ENCODE results near the gene KCND2. TPM values are rescaled to one million over a fixed set of nuclear protein-coding genes. Genes with fewer than 3 reads are reported as not detected.

Gene KCND2
- total and polyA plus RNA-seq, 2 of the 4 experiments (the other 2 are of a cell fraction), result under 0.01 TPM; not detected in 1

- no peak overlapping the region for H2AK5ac ChIP-seq (ENCODE audit: low read depth, low read length)
- dilution Hi-C loops (cut with HindIII; ENCODE audit: low sequenced_read_pairs, unreplicated experiment), result no loop called here
- no peak for TF ChIP-seq MXI1 (IDR thresholded peaks at IDR 0.05; ENCODE audit: borderline replicate concordance, low read depth, low read length)
- no peak for TF ChIP-seq USF2 (IDR thresholded peaks at IDR 0.05; ENCODE audit: low read depth, low read length)
- no peak for TF ChIP-seq MAZ (IDR thresholded peaks at IDR 0.05; ENCODE audit: borderline replicate concordance, low read depth, low read length)
- no peak for TF ChIP-seq MAFK (IDR thresholded peaks at IDR 0.05; ENCODE audit: low read depth, low read length)
- no peak for TF ChIP-seq CEBPB (IDR thresholded peaks at IDR 0.05; ENCODE audit: low read depth, low read length)
- TF ChIP-seq, protein P1, sequence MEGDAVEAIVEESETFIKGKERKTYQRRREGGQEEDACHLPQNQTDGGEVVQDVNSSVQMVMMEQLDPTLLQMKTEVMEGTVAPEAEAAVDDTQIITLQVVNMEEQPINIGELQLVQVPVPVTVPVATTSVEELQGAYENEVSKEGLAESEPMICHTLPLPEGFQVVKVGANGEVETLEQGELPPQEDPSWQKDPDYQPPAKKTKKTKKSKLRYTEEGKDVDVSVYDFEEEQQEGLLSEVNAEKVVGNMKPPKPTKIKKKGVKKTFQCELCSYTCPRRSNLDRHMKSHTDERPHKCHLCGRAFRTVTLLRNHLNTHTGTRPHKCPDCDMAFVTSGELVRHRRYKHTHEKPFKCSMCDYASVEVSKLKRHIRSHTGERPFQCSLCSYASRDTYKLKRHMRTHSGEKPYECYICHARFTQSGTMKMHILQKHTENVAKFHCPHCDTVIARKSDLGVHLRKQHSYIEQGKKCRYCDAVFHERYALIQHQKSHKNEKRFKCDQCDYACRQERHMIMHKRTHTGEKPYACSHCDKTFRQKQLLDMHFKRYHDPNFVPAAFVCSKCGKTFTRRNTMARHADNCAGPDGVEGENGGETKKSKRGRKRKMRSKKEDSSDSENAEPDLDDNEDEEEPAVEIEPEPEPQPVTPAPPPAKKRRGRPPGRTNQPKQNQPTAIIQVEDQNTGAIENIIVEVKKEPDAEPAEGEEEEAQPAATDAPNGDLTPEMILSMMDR (conservative IDR thresholded peaks at IDR 0.05; ENCODE audit: low read depth, low read length), result no peak
- no peak for TF ChIP-seq POLR2A (IDR thresholded peaks at IDR 0.05; ENCODE audit: low read depth, low read length)
- no peak for TF ChIP-seq RCOR1 (IDR thresholded peaks at IDR 0.05; ENCODE audit: insufficient replicate concordance, low read length)
- no peak for TF ChIP-seq RAD21 (IDR thresholded peaks at IDR 0.05; ENCODE audit: low read length)
- no peak for TF ChIP-seq NFE2L2 (IDR thresholded peaks at IDR 0.05; ENCODE audit: low read depth, low read length)
- no peak for TF ChIP-seq BHLHE40 (IDR thresholded peaks at IDR 0.05; ENCODE audit: low read depth, low read length)
- TF ChIP-seq SMC3 (IDR thresholded peaks at IDR 0.05; ENCODE audit: low read depth, low read length), result no peak
- no peak for TF ChIP-seq RFX5 (IDR thresholded peaks at IDR 0.05; ENCODE audit: low read depth, low read length)
- TF ChIP-seq CHD1 (IDR thresholded peaks at IDR 0.05; ENCODE audit: low read depth, low read length), result no peak
- TF ChIP-seq, protein P2, sequence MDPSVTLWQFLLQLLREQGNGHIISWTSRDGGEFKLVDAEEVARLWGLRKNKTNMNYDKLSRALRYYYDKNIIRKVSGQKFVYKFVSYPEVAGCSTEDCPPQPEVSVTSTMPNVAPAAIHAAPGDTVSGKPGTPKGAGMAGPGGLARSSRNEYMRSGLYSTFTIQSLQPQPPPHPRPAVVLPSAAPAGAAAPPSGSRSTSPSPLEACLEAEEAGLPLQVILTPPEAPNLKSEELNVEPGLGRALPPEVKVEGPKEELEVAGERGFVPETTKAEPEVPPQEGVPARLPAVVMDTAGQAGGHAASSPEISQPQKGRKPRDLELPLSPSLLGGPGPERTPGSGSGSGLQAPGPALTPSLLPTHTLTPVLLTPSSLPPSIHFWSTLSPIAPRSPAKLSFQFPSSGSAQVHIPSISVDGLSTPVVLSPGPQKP (IDR thresholded peaks at IDR 0.05; ENCODE audit: borderline replicate concordance, low read depth, low read length), result no peak
- no peak for TF ChIP-seq FOS (IDR thresholded peaks at IDR 0.05; ENCODE audit: low read depth, low read length)
- no peak overlapping the region for H3K23ac ChIP-seq (ENCODE audit: low read depth, low read length)
- H4K20me1 ChIP-seq (ENCODE audit: insufficient read depth, low read length), result no peaks in the 10 kb centered on the region
- no peak overlapping the region for H2BK120ac ChIP-seq (ENCODE audit: low read depth, low read length)
- no peaks in the 10 kb centered on the region for H3K9me3 ChIP-seq (ENCODE audit: control insufficient read depth, insufficient read depth, low read length)
- no peak overlapping the region for H4K5ac ChIP-seq (ENCODE audit: low read depth, low read length)
- ATAC-seq (ENCODE audit: low read depth), result no peak
- no peaks in the 10 kb centered on the region for H3K79me1 ChIP-seq (ENCODE audit: low read depth in 1 of 2, low read length in 2 of 2)
- no peak overlapping the region for H4K8ac ChIP-seq (ENCODE audit: low read depth in 2 of 2, low read length in 2 of 2)
- no peaks in the 10 kb centered on the region; the same call in 1 of the 2 replicates for H3K9me1 ChIP-seq (ENCODE audit: insufficient read depth, low read length)
- H3K9ac ChIP-seq (ENCODE audit: low read depth, low read length), result no peak overlapping the region
- H2BK15ac ChIP-seq (ENCODE audit: low read depth, low read length), result no peak overlapping the region
- no CpG with 5 or more reads among the region's 3 CpGs for WGBS, 2 experiments (ENCODE audit: extremely low coverage in 2 of 2, insufficient read length in 1 of 2)
- ChIA-PET POLR2A (ENCODE audit: unreplicated experiment) (no interaction called here), CTCF (no interaction called here)
- no peak overlapping the region for H2AK9ac ChIP-seq (replicated peaks; ENCODE audit: low read depth, low read length, poor library complexity)
- in situ Hi-C loops (cut with MboI; ENCODE audit: low sequenced_read_pairs), result no loop called here
- no peak for DNase-seq
- no peak overlapping the region for H3K56ac ChIP-seq (ENCODE audit: extremely low read depth, insufficient read depth, low read length)
- no peak overlapping the region for H3K4me2 ChIP-seq (ENCODE audit: low read depth, low read length)
- H3K27me3 ChIP-seq (ENCODE audit: control insufficient read depth, insufficient read depth, low read length), result no peaks in the 10 kb centered on the region
- H3K4ac ChIP-seq (ENCODE audit: low read depth, low read length), result no peak overlapping the region
- no peak overlapping the region for H3K27ac ChIP-seq (ENCODE audit: insufficient read depth, low read length)
- no peak overlapping the region for H3K18ac ChIP-seq (ENCODE audit: low read depth, low read length)
- H2AFZ ChIP-seq (replicated peaks; ENCODE audit: low read length, poor library complexity), result no peak overlapping the region
- no peak overlapping the region for H3K4me3 ChIP-seq (ENCODE audit: insufficient read depth, low read depth, low read length)
- intact Hi-C loops (cut with micrococcal nuclease), result loop anchor here (10.0 kb wide), 1 partner anchor 498 kb away; no protein-coding TSS in a partner anchor
- BruUV-seq (replicated peaks), result no TSS peak
- no peaks in the 10 kb centered on the region for H3K4me1 ChIP-seq (ENCODE audit: control insufficient read depth, insufficient read depth, low read length)
- no peak overlapping the region for H3K14ac ChIP-seq (replicated peaks; ENCODE audit: low read depth, low read length)
- no peak overlapping the region for H4K91ac ChIP-seq (ENCODE audit: insufficient read depth, low read depth, low read length)
- H2BK5ac ChIP-seq (ENCODE audit: low read depth, low read length, poor library complexity, severe bottlenecking), result no peak overlapping the region
- H2BK20ac ChIP-seq (ENCODE audit: low read depth, low read length), result no peak overlapping the region
- H3K36me3 ChIP-seq (ENCODE audit: control insufficient read depth, insufficient read depth, low read length), result no peaks in the 10 kb centered on the region
Observed at GRCh38 chr7:120587243-120587642, 314.3 kb downstream of the KCND2 start.
